Measurements from ENCODE around the gene USP24. TPM values are rescaled to one million over a fixed set of nuclear protein-coding genes. Genes with fewer than 3 reads are reported as not detected.

Gene USP24
- polyA plus RNA-seq, 1 of the 3 experiments (the other 2 are of a cell fraction), result 8.1 TPM

- DNase-seq, result peak; percentile 53
- Histone ChIP-seq H3K9me2 (no peaks in the 10 kb centered on the region), H3K79me2 (ENCODE audit: insufficient read depth) (no peaks in the 10 kb centered on the region), H3K4me1 (ENCODE audit: control insufficient read depth in 1 of 2, insufficient read depth in 2 of 2, low read depth in 1 of 2, low read length in 1 of 2) (peaks cover 0 to 8% of the 10 kb centered on the region in 2 experiments; a peak in 1 of 4 replicates), H3K4me2 (no peak overlapping the region), H3K9ac (no peak overlapping the region), H3F3A (replicated peaks; ENCODE audit: insufficient read depth) (peaks cover 6% of the 10 kb centered on the region), H3K27me3 (ENCODE audit: insufficient read depth) (no peaks in the 10 kb centered on the region), H2AFZ (ENCODE audit: low read depth) (no peak overlapping the region), H3K9me3 (no peaks in the 10 kb centered on the region), H3K36me3 (replicated peaks in 1 of 2; ENCODE audit: control insufficient read depth in 1 of 2, insufficient read depth in 2 of 2, low read length in 1 of 2) (peaks cover 67 to 88% of the 10 kb centered on the region in 2 experiments), H4K20me1 (ENCODE audit: insufficient read depth) (no peaks in the 10 kb centered on the region), H3K4me3 (ENCODE audit: low read depth in 2 of 2, low read length in 1 of 2) (no peak overlapping the region), H3K27ac (ENCODE audit: low read depth in 2 of 2, low read length in 1 of 2) (no peak overlapping the region; a peak in 1 of 4 replicates)
- CTCF ChIA-PET, result interaction anchor here (0.6 to 2.1 kb wide), 21 partner anchors 10 to 206 kb away, joined by 3 to 15 read pairs (median 4); no protein-coding TSS in a partner anchor
- TF ChIP-seq, protein P1, sequence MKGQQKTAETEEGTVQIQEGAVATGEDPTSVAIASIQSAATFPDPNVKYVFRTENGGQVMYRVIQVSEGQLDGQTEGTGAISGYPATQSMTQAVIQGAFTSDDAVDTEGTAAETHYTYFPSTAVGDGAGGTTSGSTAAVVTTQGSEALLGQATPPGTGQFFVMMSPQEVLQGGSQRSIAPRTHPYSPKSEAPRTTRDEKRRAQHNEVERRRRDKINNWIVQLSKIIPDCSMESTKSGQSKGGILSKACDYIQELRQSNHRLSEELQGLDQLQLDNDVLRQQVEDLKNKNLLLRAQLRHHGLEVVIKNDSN (IDR thresholded peaks at IDR 0.05; ENCODE audit: borderline replicate concordance, low read depth), result no peak
- TF ChIP-seq JUND (IDR thresholded peaks at IDR 0.05) (no peak), TEAD4 (IDR thresholded peaks at IDR 0.05; ENCODE audit: borderline replicate concordance, insufficient read depth) (no peak), FOXM1 (IDR thresholded peaks at IDR 0.05; ENCODE audit: low read depth) (no peak), USF2 (IDR thresholded peaks at IDR 0.05; ENCODE audit: borderline replicate concordance, low read depth, low read length) (no peak), ELF1 (IDR thresholded peaks at IDR 0.05) (no peak), IRF3 (IDR thresholded peaks at IDR 0.05; ENCODE audit: low read depth, low read length) (no peak), NFIC (IDR thresholded peaks at IDR 0.05; ENCODE audit: borderline replicate concordance) (no peak), RCOR1 (IDR thresholded peaks at IDR 0.05; ENCODE audit: low read length) (no peak), SIN3A (IDR thresholded peaks at IDR 0.05; ENCODE audit: borderline replicate concordance, low read depth, low read length) (no peak), SMC3 (IDR thresholded peaks at IDR 0.05; ENCODE audit: low read depth, low read length) (peak; percentile 42), FOXJ3 (CRISPR knock-in tag; IDR thresholded peaks at IDR 0.05) (no peak), YY1 (IDR thresholded peaks at IDR 0.05; ENCODE audit: low read depth) (no peak), GATA2 (CRISPR knock-in tag; IDR thresholded peaks at IDR 0.05) (no peak), TCF12 (IDR thresholded peaks at IDR 0.05) (no peak), TAF1 (IDR thresholded peaks at IDR 0.05; ENCODE audit: borderline replicate concordance, low read depth, low read length) (no peak), CTCF (IDR thresholded peaks at IDR 0.05) (peak; percentile 61), RAD21 (IDR thresholded peaks at IDR 0.05; ENCODE audit: low read length) (peak; percentile 54)
- TF ChIP-seq, protein P2, sequence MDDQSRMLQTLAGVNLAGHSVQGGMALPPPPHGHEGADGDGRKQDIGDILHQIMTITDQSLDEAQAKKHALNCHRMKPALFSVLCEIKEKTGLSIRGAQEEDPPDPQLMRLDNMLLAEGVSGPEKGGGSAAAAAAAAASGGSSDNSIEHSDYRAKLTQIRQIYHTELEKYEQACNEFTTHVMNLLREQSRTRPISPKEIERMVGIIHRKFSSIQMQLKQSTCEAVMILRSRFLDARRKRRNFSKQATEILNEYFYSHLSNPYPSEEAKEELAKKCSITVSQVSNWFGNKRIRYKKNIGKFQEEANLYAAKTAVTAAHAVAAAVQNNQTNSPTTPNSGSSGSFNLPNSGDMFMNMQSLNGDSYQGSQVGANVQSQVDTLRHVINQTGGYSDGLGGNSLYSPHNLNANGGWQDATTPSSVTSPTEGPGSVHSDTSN (IDR thresholded peaks at IDR 0.05), result no peak
- WGBS (ENCODE audit: low lambda C conversion rate), result 52% methylated on average over 8 of the region's 8 CpGs
- POLR2A ChIA-PET, result no interaction called here
These were observed 143.7 kb downstream of the USP24 start for GRCh38 chr1:55071477-55071876.
